H1 (cell line): ENCODE measurements around the gene GRB7. TPM values are rescaled to one million over a fixed set of nuclear protein-coding genes. Genes with fewer than 3 reads are reported as not detected.

ENCODE experiments used
- CTCF ChIA-PET: fragments of 300-600 bp; sonication (Branson Sonifier 250); formaldehyde crosslinking; loops from one replicate; lab custom pipeline; 2021; ENCODE audit not compliant: partially characterized antibody; lab: Charles Lee
- POLR2A ChIA-PET: fragments of 300-600 bp; sonication (Branson Sonifier 250); formaldehyde crosslinking; loops from one replicate; lab custom pipeline; 2021; ENCODE audit warnings: inconsistent platforms; ENCODE audit not compliant: partially characterized antibody; lab: Charles Lee
- DNase-seq, 2 experiments: peaks; one replicate each; pipeline versions ENCODE4 v3.0.0 to v3.0.0-alpha.2; 2010 to 2022; ENCODE audit warnings: low spot score in 2 of 2, low read depth in 1 of 2, mixed read lengths in 1 of 2
- FAIRE-seq: peaks from 2 replicates; lab custom pipeline; 2011; peaks lifted over from hg19 to GRCh38; lab: Jason Lieb, UNC
- H2AFZ ChIP-seq: 2 replicates; pipeline ENCODE4 v1.8.1; 2012; ENCODE audit warnings: low read length, inconsistent platforms
- H2AK5ac ChIP-seq: 2 replicates; pipeline ENCODE4 v1.6.1; 2013; ENCODE audit warnings: low read depth, low read length
- H2BK120ac ChIP-seq: replicated peaks from 2 replicates; pipeline ENCODE3; 2013; ENCODE audit warnings: low read depth, low read length, inconsistent platforms
- H2BK12ac ChIP-seq: 2 replicates; pipeline ENCODE4 v1.6.1; 2013; ENCODE audit warnings: low read depth, low read length
- H2BK15ac ChIP-seq: 2 replicates; pipeline ENCODE4 v1.6.1; 2013; ENCODE audit warnings: low read length
- H2BK20ac ChIP-seq: 2 replicates; pipeline ENCODE4 v1.6.1; 2013; ENCODE audit warnings: low read length
- H2BK5ac ChIP-seq: 2 replicates; pipeline ENCODE4 v1.6.1; 2013; ENCODE audit warnings: low read depth, low read length
- H3K14ac ChIP-seq: 2 replicates; pipeline ENCODE4 v1.6.1; 2013; ENCODE audit warnings: inconsistent platforms; ENCODE audit not compliant: insufficient read length
- H3K18ac ChIP-seq: 2 replicates; pipeline ENCODE4 v1.6.1; 2013; ENCODE audit warnings: low read length; ENCODE audit errors: extremely low read depth
- H3K23ac ChIP-seq: 2 replicates; pipeline ENCODE4 v1.6.1; 2013; ENCODE audit warnings: inconsistent platforms; ENCODE audit not compliant: insufficient read length
- H3K23me2 ChIP-seq: 2 replicates; pipeline ENCODE4 v1.6.1; 2013; ENCODE audit warnings: low read depth, low read length
- H3K27ac ChIP-seq: 2 replicates; pipeline ENCODE4 v1.6.1; 2011; ENCODE audit warnings: low read depth, low read length, inconsistent platforms
- H3K27me3 ChIP-seq, 4 experiments: replicated peaks in 1 of 4; 1 replicate in 1 of 4; 2 replicates in 3 of 4; pipeline versions ENCODE4 v1.6.1 to v1.8.1; 2011 to 2013; ENCODE audit warnings: low read length in 3 of 4, mild to moderate bottlenecking in 3 of 4, inconsistent platforms in 2 of 4, mixed read lengths in 2 of 4, moderate library complexity in 1 of 4; ENCODE audit not compliant: control insufficient read depth in 3 of 4, insufficient read depth in 3 of 4; ENCODE audit errors: extremely low read depth in 1 of 4
- H3K36me3 ChIP-seq, 4 experiments: 2 replicates each; pipeline versions ENCODE4 v1.6.1 to v1.8.1; 2011 to 2013; ENCODE audit warnings: mild to moderate bottlenecking in 4 of 4, low read length in 3 of 4, moderate library complexity in 2 of 4, control low read depth in 1 of 4, inconsistent platforms in 1 of 4; ENCODE audit not compliant: insufficient read depth in 4 of 4, control insufficient read depth in 2 of 4
- H3K4ac ChIP-seq: replicated peaks from 2 replicates; pipeline ENCODE3; 2013; ENCODE audit warnings: low read length, low read depth, mixed read lengths, inconsistent platforms; ENCODE audit not compliant: insufficient read length
- H3K4me1 ChIP-seq, 4 experiments: replicated peaks in 1 of 4; 1 replicate in 1 of 4; 2 replicates in 3 of 4; pipeline versions ENCODE4 v1.6.1 to v1.8.1; 2011 to 2013; ENCODE audit warnings: low read length in 3 of 4, inconsistent platforms in 2 of 4, mixed read lengths in 1 of 4; ENCODE audit not compliant: insufficient read depth in 4 of 4, control insufficient read depth in 3 of 4
- H3K4me2 ChIP-seq, 2 experiments: 2 replicates each; pipeline versions ENCODE4 v1.6.1 to v1.8.1; 2011 to 2013; ENCODE audit warnings: low read depth in 2 of 2, low read length in 2 of 2, control low read depth in 1 of 2, inconsistent platforms in 1 of 2, mild to moderate bottlenecking in 1 of 2; ENCODE audit not compliant: insufficient read depth in 1 of 2
- H3K4me3 ChIP-seq, 4 experiments: fragments of 200-600, 300-600 bp in 1 of 4; sonication (generic), shearing (Covaris generic), sonication (Bioruptor Twin) in 1 of 4; 2 replicates each; pipeline versions ENCODE4 v1.5.1 to v1.8.1; 2011 to 2016; ENCODE audit warnings: low read length in 4 of 4, low read depth in 3 of 4, control low read depth in 2 of 4, inconsistent platforms in 2 of 4, mild to moderate bottlenecking in 2 of 4, mixed read lengths in 1 of 4, moderate library complexity in 1 of 4; ENCODE audit not compliant: insufficient read depth in 2 of 4; ENCODE audit errors: extremely low read depth in 1 of 4
- H3K56ac ChIP-seq: replicated peaks from 2 replicates; pipeline ENCODE3; 2013; ENCODE audit warnings: low read depth, mild to moderate bottlenecking, mixed read lengths, low read length, inconsistent platforms; ENCODE audit not compliant: insufficient read length
- H3K79me1 ChIP-seq: 2 replicates; pipeline ENCODE4 v1.6.1; 2013; ENCODE audit warnings: low read depth, low read length, control low read depth
- H3K79me2 ChIP-seq, 2 experiments: 2 replicates each; pipeline versions ENCODE4 v1.6.1 to v1.8.1; 2012 to 2013; ENCODE audit warnings: low read length in 2 of 2, mild to moderate bottlenecking in 2 of 2, inconsistent platforms in 1 of 2; ENCODE audit not compliant: insufficient read depth in 2 of 2, control insufficient read depth in 1 of 2
- H3K9ac ChIP-seq, 4 experiments: replicated peaks in 1 of 4; 1 replicate in 1 of 4; 2 replicates in 3 of 4; pipeline versions ENCODE4 v1.6.1 to v1.8.1; 2011 to 2013; ENCODE audit warnings: low read depth in 3 of 4, low read length in 3 of 4, control low read depth in 2 of 4, mild to moderate bottlenecking in 2 of 4, moderate library complexity in 2 of 4, inconsistent platforms in 1 of 4; ENCODE audit errors: extremely low read depth in 1 of 4
- H3K9me3 ChIP-seq, 2 experiments: 2 replicates each; pipeline versions ENCODE4 v1.6.1 to v1.8.1; 2012 to 2013; ENCODE audit warnings: mild to moderate bottlenecking in 2 of 2, moderate library complexity in 2 of 2, control low read depth in 1 of 2, inconsistent platforms in 1 of 2, low read depth in 1 of 2, low read length in 1 of 2, mixed read lengths in 1 of 2; ENCODE audit not compliant: insufficient read depth in 2 of 2
- H4K20me1 ChIP-seq, 2 experiments: replicated peaks in 1 of 2; 2 replicates each; pipeline versions ENCODE3 to v1.8.1; 2011 to 2013; ENCODE audit warnings: inconsistent platforms in 2 of 2, low read length in 2 of 2, mild to moderate bottlenecking in 1 of 2; ENCODE audit not compliant: insufficient read depth in 2 of 2, control insufficient read depth in 1 of 2
- H4K5ac ChIP-seq: 2 replicates; pipeline ENCODE4 v1.6.1; 2013; ENCODE audit warnings: low read length, low read depth, mixed read lengths, inconsistent platforms; ENCODE audit not compliant: insufficient read length
- H4K8ac ChIP-seq: 2 replicates; pipeline ENCODE4 v1.8.0; 2013; ENCODE audit warnings: mild to moderate bottlenecking, moderate library complexity, low read length, inconsistent platforms; ENCODE audit not compliant: insufficient read depth; ENCODE audit errors: extremely low read depth
- H4K91ac ChIP-seq: replicated peaks from 2 replicates; pipeline ENCODE3; 2013; ENCODE audit warnings: low read length, mixed read lengths, inconsistent platforms; ENCODE audit not compliant: insufficient read length
- FOSL1 ChIP-seq: IDR thresholded peaks from 2 replicates; pipeline ENCODE4 v1.6.1; 2011; ENCODE audit warnings: mild to moderate bottlenecking, low read depth, low read length, moderate library complexity; ENCODE audit not compliant: insufficient read depth
- HDAC2 ChIP-seq, 2 experiments: fragments of 300-600 bp in 1 of 2; sonication (generic) in 1 of 2; IDR thresholded peaks; 2 replicates each; pipeline ENCODE4 v1.6.1; 2011 to 2012; ENCODE audit warnings: low read depth in 2 of 2, low read length in 2 of 2, mild to moderate bottlenecking in 2 of 2, moderate library complexity in 2 of 2, borderline replicate concordance in 1 of 2, inconsistent platforms in 1 of 2
- MAFK ChIP-seq: IDR thresholded peaks from 2 replicates; pipeline ENCODE4 v1.6.1; 2012; ENCODE audit warnings: low read depth, mild to moderate bottlenecking, improper control_type of control experiment, low read length
- TBP ChIP-seq: IDR thresholded peaks from 2 replicates; pipeline ENCODE4 v1.6.1; 2011; ENCODE audit warnings: low read depth, low read length, improper control_type of control experiment
- WGBS, 2 experiments: shearing (Covaris generic) in 1 of 2; methylation state at CpG; one replicate each; pipeline versions ENCODE4 v1.1.6 to v1.1.7; 2013 to 2015; ENCODE audit warnings: low lambda C conversion rate in 2 of 2, mixed read lengths in 2 of 2, inconsistent platforms in 1 of 2, low coverage in 1 of 2, missing lambda C conversion rate in 1 of 2; ENCODE audit not compliant: insufficient replicate concordance in 2 of 2, insufficient coverage in 1 of 2, insufficient read length in 1 of 2; ENCODE audit errors: extremely low coverage in 1 of 2, missing lambda C conversion rate in 1 of 2; 5-methylcytosine and 5-hydroxymethylcytosine counted together
- polyA plus RNA-seq, 7 experiments: library from polyadenylated mRNA; depleted of rRNA in 3 of 7; stranded (reverse) in 5 of 7; unstranded in 2 of 7; fragments of >200 nt in 5 of 7; fragments of 200-250 nt in 2 of 7; gene quantifications; 1 replicate in 5 of 7; 2 replicates in 1 of 7; 4 replicates in 1 of 7; pipeline versions ENCODE4 v1.2.1 to v1.2.3, GENCODE V29; 2011 to 2013; ENCODE audit warnings: missing spikeins in 2 of 7, mixed read lengths in 2 of 7
- total RNA-seq: library from RNA; stranded (reverse); fragmentation: NEBNext Ultra II Directional; extraction: Animal tissue kit (Norgen Biotek cat#: 25700); gene quantifications from 2 replicates; pipeline ENCODE4 v1.2.1, GENCODE V29; 2021

The GRB7 gene
- total and polyA plus RNA-seq, 2 of the 8 experiments (the other 6 are each of a cell fraction or from before 2014, with no cell fraction given): 32.2 to 41.5 TPM

GRCh38 chr17:39716073-39716818 lies 21.5 kb upstream of the GRB7 start:
- peaks cover 8 to 10% of the 10 kb centered on the region in 2 experiments for H4K20me1 ChIP-seq
- no peak overlapping the region for H2BK12ac ChIP-seq
- no peaks in the 10 kb centered on the region for H3K27me3 ChIP-seq
- no peak overlapping the region for H2BK20ac ChIP-seq
- no peak overlapping the region for H2BK120ac ChIP-seq
- no peak overlapping the region for H4K5ac ChIP-seq
- H2AK5ac ChIP-seq: no peak overlapping the region
- peaks cover 45 to 89% (median 72%) of the 10 kb centered on the region in 4 experiments for H3K36me3 ChIP-seq
- no peak overlapping the region for H3K23ac ChIP-seq
- H4K91ac ChIP-seq: no peak overlapping the region
- WGBS, 2 experiments: 96% methylated on average over 15 of the region's 15 CpGs; no CpG with 5 or more reads in 1 of the 2 experiments
- CTCF ChIA-PET: interaction anchor here (0.8 to 2.7 kb wide), 6 partner anchors 10 to 95 kb away, joined by 3 to 13 read pairs (median 4); partner anchors contain the start of gene MIEN1
- H3K79me2 ChIP-seq: peaks cover 0 to 4% of the 10 kb centered on the region in 2 experiments; a peak in 2 of 4 replicates
- H3K9me3 ChIP-seq: no peaks in the 10 kb centered on the region
- H3K18ac ChIP-seq: no peak overlapping the region
- H3K9ac ChIP-seq: no peak overlapping the region
- H4K8ac ChIP-seq: no peak overlapping the region
- H2BK5ac ChIP-seq: no peak overlapping the region; the same call in 1 of the 2 replicates
- H3K14ac ChIP-seq: no peak overlapping the region
- H3K4me1 ChIP-seq: no peaks in the 10 kb centered on the region
- H3K4me3 ChIP-seq: no peak overlapping the region
- H3K27ac ChIP-seq: 0 out of 2 replicates have a peak overlapping the region, but pooled peaks have one; percentile 47
- H2BK15ac ChIP-seq: no peak overlapping the region
- TF ChIP-seq FOSL1: no peak
- TF ChIP-seq TBP: no peak
- no peak for TF ChIP-seq MAFK
- no peak for TF ChIP-seq HDAC2 (IDR thresholded peaks at IDR 0.05; ENCODE audit: borderline replicate concordance in 1 of 2, low read depth in 2 of 2, low read length in 2 of 2)
- no peak overlapping the region for H3K56ac ChIP-seq
- DNase-seq: no peak
- H3K4me2 ChIP-seq: no peak overlapping the region
- FAIRE-seq: no peak
- no peaks in the 10 kb centered on the region for H3K79me1 ChIP-seq
- no peak overlapping the region for H2AFZ ChIP-seq
- POLR2A ChIA-PET: interaction anchor here (0.9 to 4.5 kb wide), 8 partner anchors 9 to 28 kb away, joined by 3 to 23 read pairs (median 4); partner anchors contain the start of genes ERBB2 and MIEN1
- no peaks in the 10 kb centered on the region for H3K23me2 ChIP-seq
- H3K4ac ChIP-seq: no peak overlapping the region
